ENCODE measurements around the gene GNAL. TPM values are rescaled to one million over a fixed set of nuclear protein-coding genes. Genes with fewer than 3 reads are reported as not detected.

GNAL gene
- total and polyA plus RNA-seq, 2 of the 4 experiments (the other 2 are of a cell fraction): 0.15 to 0.36 TPM

GRCh38 chr18:11719621-11720020, 30.6 kb downstream of the GNAL start:
- ATAC-seq (ENCODE audit: low read depth) (no peak), DNase-seq (no peak)
- no TSS peak for BruUV-seq (replicated peaks)
- H3K4ac ChIP-seq (ENCODE audit: low read depth, low read length): no peak overlapping the region
- no peak overlapping the region for H2BK15ac ChIP-seq (ENCODE audit: low read depth, low read length)
- POLR2A ChIA-PET (ENCODE audit: unreplicated experiment): no interaction called here
- no peaks in the 10 kb centered on the region for H3K4me1 ChIP-seq (ENCODE audit: control insufficient read depth, insufficient read depth, low read length)
- CTCF ChIA-PET: no interaction called here
- no peaks in the 10 kb centered on the region for H3K9me1 ChIP-seq (ENCODE audit: insufficient read depth, low read length)
- H2AK9ac ChIP-seq (replicated peaks; ENCODE audit: low read depth, low read length, poor library complexity): no peak overlapping the region
- no peak overlapping the region for H4K91ac ChIP-seq (ENCODE audit: insufficient read depth, low read depth, low read length)
- H2AFZ ChIP-seq (replicated peaks; ENCODE audit: low read length, poor library complexity): no peak overlapping the region
- no peaks in the 10 kb centered on the region for H4K20me1 ChIP-seq (ENCODE audit: insufficient read depth, low read length)
- TF ChIP-seq POLR2A (IDR thresholded peaks at IDR 0.05; ENCODE audit: low read depth, low read length): no peak
- TF ChIP-seq MXI1 (IDR thresholded peaks at IDR 0.05; ENCODE audit: borderline replicate concordance, low read depth, low read length): no peak
- TF ChIP-seq CEBPB (IDR thresholded peaks at IDR 0.05; ENCODE audit: low read depth, low read length): no peak
- no peak for TF ChIP-seq NFE2L2 (IDR thresholded peaks at IDR 0.05; ENCODE audit: low read depth, low read length)
- no peak for TF ChIP-seq RAD21 (IDR thresholded peaks at IDR 0.05; ENCODE audit: low read length)
- no peak for TF ChIP-seq USF2 (IDR thresholded peaks at IDR 0.05; ENCODE audit: low read depth, low read length)
- TF ChIP-seq RFX5 (IDR thresholded peaks at IDR 0.05; ENCODE audit: low read depth, low read length): no peak
- no peak for TF ChIP-seq BHLHE40 (IDR thresholded peaks at IDR 0.05; ENCODE audit: low read depth, low read length)
- no peak for TF ChIP-seq RCOR1 (IDR thresholded peaks at IDR 0.05; ENCODE audit: insufficient replicate concordance, low read length)
- TF ChIP-seq SMC3 (IDR thresholded peaks at IDR 0.05; ENCODE audit: low read depth, low read length): no peak
- TF ChIP-seq CHD1 (IDR thresholded peaks at IDR 0.05; ENCODE audit: low read depth, low read length): no peak
- no peak for TF ChIP-seq MAFK (IDR thresholded peaks at IDR 0.05; ENCODE audit: low read depth, low read length)
- TF ChIP-seq ELK1 (IDR thresholded peaks at IDR 0.05; ENCODE audit: borderline replicate concordance, low read depth, low read length): no peak
- TF ChIP-seq CTCF (conservative IDR thresholded peaks at IDR 0.05; ENCODE audit: low read depth, low read length): no peak
- TF ChIP-seq MAZ (IDR thresholded peaks at IDR 0.05; ENCODE audit: borderline replicate concordance, low read depth, low read length): no peak
- TF ChIP-seq FOS (IDR thresholded peaks at IDR 0.05; ENCODE audit: low read depth, low read length): no peak
- no peak overlapping the region for H3K56ac ChIP-seq (ENCODE audit: extremely low read depth, insufficient read depth, low read length)
- H4K5ac ChIP-seq (ENCODE audit: low read depth, low read length): no peak overlapping the region
- no peak overlapping the region for H3K4me3 ChIP-seq (ENCODE audit: insufficient read depth, low read depth, low read length)
- H4K8ac ChIP-seq (ENCODE audit: low read depth in 2 of 2, low read length in 2 of 2): no peak overlapping the region
- no peaks in the 10 kb centered on the region for H3K9me3 ChIP-seq (ENCODE audit: control insufficient read depth, insufficient read depth, low read length)
- no peak overlapping the region for H2BK120ac ChIP-seq (ENCODE audit: low read depth, low read length)
- dilution Hi-C loops (cut with HindIII; ENCODE audit: low sequenced_read_pairs, unreplicated experiment): no loop called here
- H3K27ac ChIP-seq (ENCODE audit: insufficient read depth, low read length): no peak overlapping the region
- 20% methylated on average over 1 of the region's 7 CpGs; no CpG with 5 or more reads in 1 of the 2 experiments for WGBS, 2 experiments (ENCODE audit: extremely low coverage in 2 of 2, insufficient read length in 1 of 2)
- no peak overlapping the region for H2BK20ac ChIP-seq (ENCODE audit: low read depth, low read length)
- H3K18ac ChIP-seq (ENCODE audit: low read depth, low read length): no peak overlapping the region
- H3K27me3 ChIP-seq (ENCODE audit: control insufficient read depth, insufficient read depth, low read length): peaks cover 8% of the 10 kb centered on the region
- no peak overlapping the region for H3K23ac ChIP-seq (ENCODE audit: low read depth, low read length)
- H3K9ac ChIP-seq (ENCODE audit: low read depth, low read length): no peak overlapping the region
- intact Hi-C loops (cut with micrococcal nuclease): no loop called here
- H3K14ac ChIP-seq (replicated peaks; ENCODE audit: low read depth, low read length): no peak overlapping the region
- in situ Hi-C loops (cut with MboI; ENCODE audit: low sequenced_read_pairs): no loop called here
- no peaks in the 10 kb centered on the region for H3K36me3 ChIP-seq (ENCODE audit: control insufficient read depth, insufficient read depth, low read length)
- H2AK5ac ChIP-seq (ENCODE audit: low read depth, low read length): no peak overlapping the region
- no peaks in the 10 kb centered on the region for H3K79me1 ChIP-seq (ENCODE audit: low read depth in 1 of 2, low read length in 2 of 2)
- H2BK5ac ChIP-seq (ENCODE audit: low read depth, low read length, poor library complexity, severe bottlenecking): no peak overlapping the region
- H3K4me2 ChIP-seq (ENCODE audit: low read depth, low read length): no peak overlapping the region
